Stimulated activated CD4-positive, alpha-beta T cell treated with anti-CD3 and anti-CD28 coated beads, TNF-alpha, amount 100 ng/mL, for 24 hours (primary cell): ENCODE results near the gene MIA2.

Source experiments
- DNase-seq, 3 experiments: peaks; one replicate each; pipeline ENCODE4 v3.0.0-alpha.2; 2020; ENCODE audit warnings: low read depth in 3 of 3

Gene MIA2

DNA sequence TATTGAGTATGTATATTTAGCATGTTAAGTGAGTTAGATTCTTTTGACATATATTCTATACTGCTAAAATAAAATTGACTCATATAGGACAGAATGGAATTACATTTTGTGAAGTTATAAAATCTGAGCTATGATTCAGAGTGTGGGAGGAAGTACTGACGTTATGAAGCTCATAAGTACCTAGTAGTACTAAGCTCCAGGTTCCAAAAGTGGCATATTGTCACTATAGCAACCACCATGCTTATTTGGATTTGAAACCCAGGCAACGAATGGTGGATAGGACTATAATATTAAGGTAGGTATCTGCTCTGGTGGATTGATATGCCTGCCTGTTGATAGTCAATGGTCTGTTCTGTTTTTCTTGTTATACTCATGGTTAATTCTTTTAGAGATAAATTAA, 200.7 kb downstream of the MIA2 start:
- DNase-seq = no peak

GRCh38 chr14:39435241-39435640, 201.5 kb downstream of the MIA2 start:
- no peak for DNase-seq
